ENCODE measurements around the gene GNG8. TPM values are rescaled to one million over a fixed set of nuclear protein-coding genes. Genes with fewer than 3 reads are reported as not detected.

Gene GNG8
- total RNA-seq = 1 to 10 TPM; 9.5 TPM

GRCh38 chr19:46635920-46636761 is at the start of gene GNG8:
TSS of gene GNG8 (minus strand) at chr19:46636202. CDS start at chr19:46634682, 1,520 bp downstream.
- Mint-ChIP-seq H3K4me3 (peak within 1 kb of the TSS; percentile 68), H3K27ac (no peak within 1 kb of the TSS), H3K4me1 (ENCODE audit: low read depth) (peaks cover 20% of the 10 kb centered on the region), H3K9me3 (no peaks in the 10 kb centered on the region), H3K27me3 (peaks cover 3% of the 10 kb centered on the region), H3K36me3 (no peaks in the 10 kb centered on the region)
- intact Hi-C loops (cut with micrococcal nuclease) = no loop called here
- ChIA-PET CTCF (interaction anchor here (0.6 kb wide), 1 partner anchor 94 kb away, joined by 4 read pairs; no protein-coding TSS in a partner anchor), POLR2A (no interaction called here)
- DNase-seq = peak; percentile 48

DNA sequence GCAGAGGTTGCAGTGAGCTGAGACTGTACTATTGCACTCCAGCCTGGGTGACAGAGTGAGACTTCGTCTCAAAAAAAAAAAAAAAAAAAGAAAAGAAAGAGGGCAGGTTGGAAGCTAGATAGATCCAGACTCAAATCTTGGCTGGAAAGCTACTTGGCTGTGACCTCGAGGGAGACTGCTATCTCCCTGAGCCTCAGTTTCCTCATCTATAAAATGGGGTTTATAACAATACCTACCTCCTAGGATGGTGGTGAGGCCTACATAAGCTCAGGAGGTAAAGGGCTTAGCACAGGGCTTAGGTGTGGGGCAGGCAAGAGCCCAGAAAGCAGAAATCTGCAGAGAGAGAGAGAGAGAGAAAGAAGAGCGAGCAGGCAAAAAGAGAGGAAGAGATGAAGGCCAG is 49.2 kb upstream of the GNG8 start:
- Mint-ChIP-seq H3K9me3 (no peaks in the 10 kb centered on the region), H3K27me3 (no peaks in the 10 kb centered on the region), H3K36me3 (peaks cover 30% of the 10 kb centered on the region), H3K4me1 (ENCODE audit: low read depth) (no peaks in the 10 kb centered on the region), H3K27ac (no peak overlapping the region), H3K4me3 (no peak overlapping the region)
- CTCF ChIA-PET = interaction anchor here (1.0 to 2.2 kb wide), 4 partner anchors 17 to 156 kb away, joined by 3 to 5 read pairs (median 4); no protein-coding TSS in a partner anchor
- intact Hi-C loops (cut with micrococcal nuclease) = no loop called here
- DNase-seq = no peak
- POLR2A ChIA-PET = interaction anchor here (0.6 kb wide), 1 partner anchor 47 kb away, joined by 3 read pairs; no protein-coding TSS in a partner anchor

GRCh38 chr19:46678110-46678732 is 42.2 kb upstream of the GNG8 start:
- ChIA-PET POLR2A (no interaction called here), CTCF (no interaction called here)
- peak overlapping the region; percentile 62 for H3K27ac Mint-ChIP-seq
- peaks cover 52% of the 10 kb centered on the region for H3K36me3 Mint-ChIP-seq
- intact Hi-C loops (cut with micrococcal nuclease) = no loop called here
- DNase-seq = peak; percentile 78
- H3K4me3 Mint-ChIP-seq = no peak overlapping the region
- H3K27me3 Mint-ChIP-seq = no peaks in the 10 kb centered on the region
- H3K4me1 Mint-ChIP-seq (ENCODE audit: low read depth) = peaks cover 9% of the 10 kb centered on the region
- H3K9me3 Mint-ChIP-seq = no peaks in the 10 kb centered on the region

- Mint-ChIP-seq H3K4me3 (no peak overlapping the region), H3K27ac (no peak overlapping the region), H3K27me3 (no peaks in the 10 kb centered on the region), H3K9me3 (peaks cover 8% of the 10 kb centered on the region), H3K36me3 (peaks cover 47% of the 10 kb centered on the region), H3K4me1 (ENCODE audit: low read depth) (peaks cover 9% of the 10 kb centered on the region)
- intact Hi-C loops (cut with micrococcal nuclease) = no loop called here
- no peak for DNase-seq
- ChIA-PET POLR2A (interaction anchor here (0.6 kb wide), 2 partner anchors 39 to 54 kb away, joined by 3 to 4 read pairs; no protein-coding TSS in a partner anchor), CTCF (interaction anchor here (0.6 to 1.7 kb wide), 4 partner anchors 12 to 361 kb away, joined by 3 to 5 read pairs (median 3); no protein-coding TSS in a partner anchor)
Observed at GRCh38 chr19:46674416-46675178, 38.6 kb upstream of the GNG8 start.

DNA sequence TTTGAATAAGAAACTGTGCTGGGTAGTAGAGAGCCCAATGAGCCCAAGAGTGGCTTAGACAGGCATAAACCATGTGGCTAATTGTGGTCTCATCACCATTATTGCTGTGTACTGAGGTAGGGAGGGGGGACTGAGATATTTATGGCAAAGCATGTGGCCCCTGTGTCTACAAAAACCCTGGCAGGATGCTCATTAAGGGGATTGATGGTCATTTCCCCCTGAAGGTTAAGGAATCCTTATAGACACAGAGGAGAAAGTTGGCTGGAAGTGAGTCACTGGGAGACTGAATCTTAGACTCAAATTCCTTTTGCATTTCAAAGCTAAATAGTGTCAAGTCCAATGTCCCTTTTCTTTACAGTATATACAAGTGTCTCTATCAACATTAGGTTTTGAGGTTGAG is 34.8 kb upstream of the GNG8 start:
- POLR2A ChIA-PET = no interaction called here
- DNase-seq = no peak
- CTCF ChIA-PET = interaction anchor here (1.0 to 1.7 kb wide), 2 partner anchors 9 to 33 kb away, joined by 3 to 9 read pairs; no protein-coding TSS in a partner anchor
- no peak overlapping the region for H3K27ac Mint-ChIP-seq
- no peaks in the 10 kb centered on the region for H3K27me3 Mint-ChIP-seq
- no peaks in the 10 kb centered on the region for H3K4me1 Mint-ChIP-seq (ENCODE audit: low read depth)
- H3K4me3 Mint-ChIP-seq = no peak overlapping the region
- peaks cover 27% of the 10 kb centered on the region for H3K36me3 Mint-ChIP-seq
- H3K9me3 Mint-ChIP-seq = peaks cover 8% of the 10 kb centered on the region
- intact Hi-C loops (cut with micrococcal nuclease) = no loop called here

GRCh38 chr19:46668662-46669061 is 32.7 kb upstream of the GNG8 start:
- no peak overlapping the region for H3K27ac Mint-ChIP-seq
- H3K4me1 Mint-ChIP-seq (ENCODE audit: low read depth) = no peaks in the 10 kb centered on the region
- no peak for DNase-seq
- no peaks in the 10 kb centered on the region for H3K27me3 Mint-ChIP-seq
- intact Hi-C loops (cut with micrococcal nuclease) = no loop called here
- ChIA-PET CTCF (no interaction called here), POLR2A (interaction anchor here (0.9 kb wide), 1 partner anchor 52 kb away, joined by 3 read pairs; no protein-coding TSS in a partner anchor)
- H3K36me3 Mint-ChIP-seq = peaks cover 13% of the 10 kb centered on the region
- H3K9me3 Mint-ChIP-seq = peaks cover 8% of the 10 kb centered on the region
- H3K4me3 Mint-ChIP-seq = no peak overlapping the region

GRCh38 chr19:46665072-46665471 is 29.1 kb upstream of the GNG8 start:
- no peak overlapping the region for H3K27ac Mint-ChIP-seq
- intact Hi-C loops (cut with micrococcal nuclease) = no loop called here
- no peaks in the 10 kb centered on the region for H3K27me3 Mint-ChIP-seq
- peaks cover 12% of the 10 kb centered on the region for H3K4me1 Mint-ChIP-seq (ENCODE audit: low read depth)
- ChIA-PET POLR2A (no interaction called here), CTCF (interaction anchor here (1.0 to 1.1 kb wide), 2 partner anchors 19 to 63 kb away, joined by 3 read pairs; no protein-coding TSS in a partner anchor)
- no peaks in the 10 kb centered on the region for H3K9me3 Mint-ChIP-seq
- no peak for DNase-seq
- H3K4me3 Mint-ChIP-seq = no peak overlapping the region
- H3K36me3 Mint-ChIP-seq = no peaks in the 10 kb centered on the region

DNA sequence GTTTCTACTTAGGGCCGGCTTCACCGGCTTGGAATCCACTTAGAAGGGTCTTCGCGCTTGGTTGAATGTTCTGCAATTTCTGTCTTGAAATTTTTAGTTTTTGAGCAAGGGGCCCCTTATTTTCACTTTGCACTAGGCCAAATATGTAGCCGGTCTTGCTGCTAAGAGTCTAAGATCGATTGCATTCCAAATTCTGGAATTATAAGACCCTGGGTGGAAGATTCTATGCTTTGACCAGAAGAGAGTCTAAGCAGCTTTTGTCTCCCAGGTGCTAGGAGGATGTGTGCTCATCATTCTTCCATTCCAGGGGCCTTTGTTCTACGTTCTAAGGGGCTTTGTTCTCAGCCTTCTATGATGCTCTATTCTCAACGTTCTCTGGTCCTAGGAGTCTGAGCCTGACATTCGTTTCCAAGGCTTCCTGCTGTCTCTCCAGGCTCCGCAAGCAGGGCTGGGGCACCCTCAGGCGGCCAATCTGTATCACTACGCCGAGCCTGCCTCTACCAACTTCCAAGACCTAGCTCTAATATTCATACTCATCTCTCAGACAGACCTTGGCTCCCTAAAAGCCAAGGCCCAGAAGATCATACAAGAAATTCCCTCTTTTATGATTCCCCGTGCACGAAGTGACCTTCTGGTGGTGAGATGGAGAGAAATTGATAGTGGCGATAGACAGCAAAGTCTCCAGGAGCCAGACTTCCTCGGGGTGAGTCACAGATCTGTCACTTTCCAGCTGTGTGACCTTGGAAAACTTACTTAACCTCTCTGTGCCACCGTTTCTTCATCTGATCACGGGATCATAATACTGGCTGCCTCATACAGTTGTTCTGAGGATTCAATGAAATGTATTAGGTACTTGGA is 26.0 kb upstream of the GNG8 start:
- Mint-ChIP-seq H3K9me3 (no peaks in the 10 kb centered on the region), H3K4me1 (ENCODE audit: low read depth) (peaks cover 18% of the 10 kb centered on the region), H3K4me3 (peak overlapping the region; percentile 69), H3K27me3 (peaks cover 17% of the 10 kb centered on the region), H3K36me3 (no peaks in the 10 kb centered on the region), H3K27ac (peak overlapping the region; percentile 57)
- ChIA-PET CTCF (interaction anchor here (0.6 to 6.2 kb wide), 39 partner anchors 10 to 970 kb away, joined by 3 to 319 read pairs (median 4); partner anchors contain the start of genes AP2S1, CALM3, QPCTL and SLC1A5), POLR2A (interaction anchor here (0.7 to 3.0 kb wide), 9 partner anchors 22 to 61 kb away, joined by 3 to 23 read pairs (median 6); partner anchors contain the start of gene CALM3)
- intact Hi-C loops (cut with micrococcal nuclease) = loop anchor here (1.0 kb wide), 4 partner anchors 28 to 133 kb away; no protein-coding TSS in a partner anchor
- DNase-seq = peak; percentile 89

DNA sequence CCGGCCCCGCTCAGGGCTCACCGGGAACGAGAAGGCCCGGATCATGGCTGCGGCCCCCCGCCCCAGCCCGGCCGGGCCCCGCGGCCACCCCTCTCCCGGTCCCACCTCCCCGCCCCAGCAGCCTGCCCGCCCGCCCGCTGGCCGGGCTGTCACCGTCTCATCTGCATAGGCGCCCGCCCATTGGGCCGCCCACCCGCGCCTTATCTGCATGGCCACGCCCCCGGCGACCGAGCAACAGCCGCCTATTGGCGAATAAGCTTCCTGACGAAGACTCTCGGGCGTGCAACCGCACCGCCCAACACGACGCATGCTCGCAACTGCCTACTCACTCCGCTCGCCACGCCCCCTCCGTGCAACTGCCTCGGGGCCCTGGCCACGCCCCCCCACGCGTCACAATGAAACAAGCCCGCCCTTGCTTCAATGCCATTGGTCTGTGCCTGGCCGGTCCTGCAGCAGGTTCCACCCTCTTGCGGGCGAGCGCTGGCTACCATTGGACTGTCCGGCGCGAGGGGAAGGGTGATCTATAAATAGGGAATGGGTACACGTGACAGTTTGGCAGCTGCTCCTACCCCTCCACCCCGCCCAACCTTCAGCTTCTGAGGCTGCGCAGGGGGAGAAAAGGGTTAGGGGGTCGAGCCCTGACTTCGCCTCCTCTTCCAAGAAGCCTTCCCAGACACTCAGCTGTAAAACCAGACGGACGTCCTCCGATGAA is 25.2 kb upstream of the GNG8 start, which contains the start of gene DACT3:
Gene DACT3, minus strand, starts transcription at position 163 of the 712 bp plus-strand sequence. Its CDS starts 118 bp downstream, at position 45.
- peaks cover 19% of the 10 kb centered on the region for H3K27me3 Mint-ChIP-seq
- CTCF ChIA-PET = interaction anchor here (0.6 to 6.2 kb wide), 31 partner anchors 10 to 969 kb away, joined by 3 to 319 read pairs (median 4); partner anchors contain the start of genes AP2S1, CALM3 and QPCTL
- H3K36me3 Mint-ChIP-seq = no peaks in the 10 kb centered on the region

DNA sequence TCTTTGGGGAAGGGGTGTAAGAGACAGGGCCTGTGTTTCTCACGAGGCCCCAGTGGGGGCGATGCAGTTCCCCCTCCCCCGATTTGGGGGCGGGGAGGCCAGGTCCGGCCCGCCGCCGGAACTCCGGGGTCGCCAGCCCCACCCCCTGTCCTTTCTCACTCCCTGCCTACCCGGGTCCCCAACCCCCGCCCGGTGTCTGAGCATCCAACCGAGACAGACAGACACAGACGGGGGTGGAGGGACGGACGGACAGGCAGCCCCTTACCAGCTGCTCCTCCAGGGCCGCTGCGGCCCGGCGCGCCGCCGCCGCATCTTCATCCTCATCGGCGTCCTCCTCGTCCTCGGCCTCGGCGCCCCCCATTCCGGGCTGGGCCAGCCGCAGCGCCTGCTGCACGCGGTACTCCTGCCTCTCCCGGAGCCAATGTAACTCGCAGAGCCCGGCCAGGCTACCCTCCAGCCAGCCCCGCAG is 24.6 kb upstream of the GNG8 start:
- POLR2A ChIA-PET = interaction anchor here (0.6 to 3.0 kb wide), 7 partner anchors 21 to 257 kb away, joined by 3 to 23 read pairs (median 8); partner anchors contain the start of gene CALM3
- H3K27ac Mint-ChIP-seq = no peak overlapping the region
- H3K4me3 Mint-ChIP-seq = peak overlapping the region; percentile 49
- peaks cover 19% of the 10 kb centered on the region for H3K27me3 Mint-ChIP-seq
- no peaks in the 10 kb centered on the region for H3K9me3 Mint-ChIP-seq
- no peaks in the 10 kb centered on the region for H3K36me3 Mint-ChIP-seq
- intact Hi-C loops (cut with micrococcal nuclease) = loop anchor here (1.0 kb wide), 1 partner anchor 26 kb away; no protein-coding TSS in a partner anchor
- CTCF ChIA-PET = interaction anchor here (0.6 to 6.2 kb wide), 19 partner anchors 12 to 968 kb away, joined by 3 to 319 read pairs (median 3); partner anchors contain the start of genes AP2S1, CALM3 and QPCTL
- no peak for DNase-seq
- peaks cover 20% of the 10 kb centered on the region for H3K4me1 Mint-ChIP-seq (ENCODE audit: low read depth)

More for the DNA sequence above, 25.2 kb upstream of the GNG8 start, which contains the start of gene DACT3:
- Mint-ChIP-seq H3K4me1 (ENCODE audit: low read depth) (peaks cover 20% of the 10 kb centered on the region), H3K9me3 (no peaks in the 10 kb centered on the region), H3K27ac (peak within 1 kb of the TSS; percentile 57), H3K4me3 (peak within 1 kb of the TSS; percentile 69)
- POLR2A ChIA-PET = interaction anchor here (0.6 to 3.0 kb wide), 10 partner anchors 21 to 257 kb away, joined by 3 to 23 read pairs (median 5); partner anchors contain the start of gene CALM3
- peak; percentile 100 for DNase-seq
- intact Hi-C loops (cut with micrococcal nuclease) = loop anchor here (1.0 kb wide), 1 partner anchor 27 kb away; no protein-coding TSS in a partner anchor
